IMR-90 (cell line): Measurements from ENCODE around the gene OTOA. TPM values are rescaled to one million over a fixed set of nuclear protein-coding genes. Genes with fewer than 3 reads are reported as not detected.

Experiments
- ATAC-seq: fragments of 200-7000 bp; cut with Tn5 transposase; 2 replicates; pipeline ENCODE4 v1.9.1; 2020; ENCODE audit warnings: low read depth, mild to moderate bottlenecking, moderate library complexity
- BruUV-seq: library from RNA; stranded (reverse); fragments of 400-500 nt; replicated peaks from 2 replicates; lab custom pipeline; 2021; lab: Mats Ljungman, UMichigan
- CTCF ChIA-PET: fragments of 300-600 bp; formaldehyde crosslinking; extraction: SDS; loops from one replicate; lab custom pipeline; 2021; ENCODE audit warnings: antibody characterized with exemption; lab: Yijun Ruan, JAX
- POLR2A ChIA-PET: fragments of 300-600 bp; sonication (Branson Sonifier 250); formaldehyde crosslinking; loops from one replicate; lab custom pipeline; 2022; ENCODE audit warnings: antibody characterized with exemption; ENCODE audit not compliant: unreplicated experiment; lab: Charles Lee
- DNase-seq: peaks from one replicate; pipeline ENCODE4 v3.0.0; 2013
- H2AFZ ChIP-seq: replicated peaks from 2 replicates; pipeline ENCODE3; 2013; ENCODE audit warnings: low read length, mild to moderate bottlenecking; ENCODE audit not compliant: poor library complexity
- H2AK5ac ChIP-seq: 2 replicates; pipeline ENCODE4 v1.6.1; 2013; ENCODE audit warnings: low read depth, low read length, inconsistent platforms
- H2AK9ac ChIP-seq: replicated peaks from 2 replicates; pipeline ENCODE3; 2013; ENCODE audit warnings: mild to moderate bottlenecking, low read depth, low read length, moderate library complexity; ENCODE audit not compliant: poor library complexity
- H2BK120ac ChIP-seq: 2 replicates; pipeline ENCODE4 v1.6.1; 2013; ENCODE audit warnings: low read depth, low read length, inconsistent platforms
- H2BK15ac ChIP-seq: 3 replicates; pipeline ENCODE4 v1.6.1; 2013; ENCODE audit warnings: low read depth, low read length, inconsistent platforms
- H2BK20ac ChIP-seq: 2 replicates; pipeline ENCODE4 v1.6.1; 2013; ENCODE audit warnings: low read depth, mild to moderate bottlenecking, inconsistent platforms, low read length, moderate library complexity
- H2BK5ac ChIP-seq: 2 replicates; pipeline ENCODE4 v1.6.1; 2013; ENCODE audit warnings: mild to moderate bottlenecking, low read depth, low read length, inconsistent platforms; ENCODE audit not compliant: poor library complexity, severe bottlenecking
- H3K14ac ChIP-seq: replicated peaks from 2 replicates; pipeline ENCODE4 v1.6.1; 2013; ENCODE audit warnings: low read depth, low read length, inconsistent platforms
- H3K18ac ChIP-seq: 2 replicates; pipeline ENCODE4 v1.6.1; 2013; ENCODE audit warnings: low read depth, low read length, control low read depth
- H3K23ac ChIP-seq: 2 replicates; pipeline ENCODE4 v1.6.1; 2013; ENCODE audit warnings: low read depth, low read length, inconsistent platforms
- H3K27ac ChIP-seq: 2 replicates; pipeline ENCODE4 v1.5.1; 2013; ENCODE audit warnings: mild to moderate bottlenecking, control low read depth, low read length; ENCODE audit not compliant: insufficient read depth
- H3K27me3 ChIP-seq: 2 replicates; pipeline ENCODE4 v1.6.1; 2013; ENCODE audit warnings: low read length; ENCODE audit not compliant: control insufficient read depth, insufficient read depth
- H3K36me3 ChIP-seq: 2 replicates; pipeline ENCODE4 v1.6.1; 2013; ENCODE audit warnings: low read length, mixed read lengths; ENCODE audit not compliant: control insufficient read depth, insufficient read depth
- H3K4ac ChIP-seq: 2 replicates; pipeline ENCODE4 v1.6.1; 2013; ENCODE audit warnings: low read depth, low read length, inconsistent platforms
- H3K4me1 ChIP-seq: 2 replicates; pipeline ENCODE4 v1.6.1; 2013; ENCODE audit warnings: low read length, mixed read lengths; ENCODE audit not compliant: control insufficient read depth, insufficient read depth
- H3K4me2 ChIP-seq: 2 replicates; pipeline ENCODE4 v1.6.1; 2013; ENCODE audit warnings: low read depth, mild to moderate bottlenecking, control low read depth, low read length, moderate library complexity
- H3K4me3 ChIP-seq: 2 replicates; pipeline ENCODE4 v1.5.1; 2013; ENCODE audit warnings: low read depth, mild to moderate bottlenecking, control low read depth, low read length, moderate library complexity; ENCODE audit not compliant: insufficient read depth
- H3K56ac ChIP-seq: 2 replicates; pipeline ENCODE4 v1.6.1; 2013; ENCODE audit warnings: low read length, inconsistent platforms; ENCODE audit not compliant: insufficient read depth; ENCODE audit errors: extremely low read depth
- H3K79me1 ChIP-seq, 2 experiments: 2 replicates each; pipeline ENCODE4 v1.6.1; 2013; ENCODE audit warnings: low read length in 2 of 2, inconsistent platforms in 1 of 2, low read depth in 1 of 2
- H3K9ac ChIP-seq: 2 replicates; pipeline ENCODE4 v1.6.1; 2013; ENCODE audit warnings: low read depth, low read length, control low read depth
- H3K9me1 ChIP-seq: 2 replicates; pipeline ENCODE4 v1.6.1; 2013; ENCODE audit warnings: low read length, inconsistent platforms; ENCODE audit not compliant: insufficient read depth
- H3K9me3 ChIP-seq: 2 replicates; pipeline ENCODE4 v1.6.1; 2013; ENCODE audit warnings: low read length; ENCODE audit not compliant: control insufficient read depth, insufficient read depth
- H4K20me1 ChIP-seq: 2 replicates; pipeline ENCODE4 v1.6.1; 2013; ENCODE audit warnings: low read length, inconsistent platforms; ENCODE audit not compliant: insufficient read depth
- H4K5ac ChIP-seq: 2 replicates; pipeline ENCODE4 v1.6.1; 2013; ENCODE audit warnings: mild to moderate bottlenecking, low read depth, low read length, control low read depth
- H4K8ac ChIP-seq, 2 experiments: 2 replicates each; pipeline ENCODE4 v1.6.1; 2013; ENCODE audit warnings: low read depth in 2 of 2, low read length in 2 of 2, control low read depth in 1 of 2, inconsistent platforms in 1 of 2
- H4K91ac ChIP-seq: 2 replicates; pipeline ENCODE4 v1.6.1; 2013; ENCODE audit warnings: low read depth, low read length, inconsistent platforms; ENCODE audit not compliant: insufficient read depth
- CTCF ChIP-seq: conservative IDR thresholded peaks from 2 replicates; pipeline ENCODE4 v1.5.1; 2012; ENCODE audit warnings: mild to moderate bottlenecking, low read depth, low read length, improper control_type of control experiment
- MAFK ChIP-seq: IDR thresholded peaks from 2 replicates; pipeline ENCODE4 v1.6.1; 2012; ENCODE audit warnings: low read depth, low read length, improper control_type of control experiment
- POLR2A ChIP-seq: IDR thresholded peaks from 2 replicates; pipeline ENCODE4 v1.6.1; 2012; ENCODE audit warnings: mild to moderate bottlenecking, low read depth, low read length
- RAD21 ChIP-seq: IDR thresholded peaks from 2 replicates; pipeline ENCODE4 v1.6.1; 2012; ENCODE audit warnings: low read length, improper control_type of control experiment
- RCOR1 ChIP-seq: IDR thresholded peaks from 2 replicates; pipeline ENCODE4 v1.6.1; 2012; ENCODE audit warnings: mild to moderate bottlenecking, low read length, improper control_type of control experiment; ENCODE audit not compliant: insufficient replicate concordance
- WGBS, 2 experiments: methylation state at CpG; one replicate each; pipeline versions ENCODE4 v1.1.5 to v1.1.7; 2013; ENCODE audit warnings: missing lambda C conversion rate in 2 of 2; ENCODE audit not compliant: insufficient read length in 1 of 2; ENCODE audit errors: extremely low coverage in 2 of 2; 5-methylcytosine and 5-hydroxymethylcytosine counted together
- dilution Hi-C: fragments of 300-500 bp; cut with HindIII; formaldehyde crosslinking; loops from one replicate; pipeline ENCODE4 v1.14.3; 2018; ENCODE audit warnings: low sequenced_read_pairs; ENCODE audit not compliant: unreplicated experiment
- in situ Hi-C: fragments of 300-500 bp; cut with MboI; formaldehyde crosslinking; loops from 3 replicates; pipeline ENCODE4 v1.14.3; 2019; ENCODE audit warnings: low sequenced_read_pairs, inconsistent platforms, mixed read lengths
- intact Hi-C: fragments of 100-400 bp; cut with micrococcal nuclease; formaldehyde crosslinking; loops from 2 replicates; pipeline ENCODE4 v1.10.0; 2022
- polyA plus RNA-seq, 3 experiments: library from polyadenylated mRNA; depleted of rRNA; stranded (reverse); fragments of >200 nt; gene quantifications; 2 replicates each; pipeline ENCODE4 v1.2.3, GENCODE V29; 2012; ENCODE audit warnings: low replicate concordance in 1 of 3
- total RNA-seq: library from RNA; depleted of rRNA; stranded (reverse); fragments of >200 nt; gene quantifications from 2 replicates; pipeline ENCODE4 v1.2.3, GENCODE V29; 2012

The OTOA gene
- total and polyA plus RNA-seq, 2 of the 4 experiments (the other 2 are of a cell fraction), result 0.02 TPM; not detected in 1

- ATAC-seq, result no peak
- H2AK9ac ChIP-seq, result no peak overlapping the region
- DNase-seq, result no peak
- intact Hi-C loops (no loop called here), in situ Hi-C loops (no loop called here), dilution Hi-C loops (no loop called here)
- no peak overlapping the region for H3K4me3 ChIP-seq
- ChIA-PET POLR2A (no interaction called here), CTCF (interaction anchor here (0.6 to 1.1 kb wide), 2 partner anchors 27 to 1493 kb away, joined by 4 to 6 read pairs; no protein-coding TSS in a partner anchor)
- H3K79me1 ChIP-seq, result no peaks in the 10 kb centered on the region
- H3K18ac ChIP-seq, result no peak overlapping the region
- no peak overlapping the region for H3K14ac ChIP-seq
- no peak overlapping the region for H3K23ac ChIP-seq
- no peak overlapping the region for H2BK120ac ChIP-seq
- no peaks in the 10 kb centered on the region for H3K4me1 ChIP-seq
- H2BK15ac ChIP-seq, result no peak overlapping the region
- H3K27me3 ChIP-seq, result peaks cover 2% of the 10 kb centered on the region; the same call in 1 of the 2 replicates
- no peak overlapping the region for H3K4me2 ChIP-seq
- no peak overlapping the region for H3K4ac ChIP-seq
- no peak overlapping the region for H2AK5ac ChIP-seq
- no peak overlapping the region for H4K8ac ChIP-seq
- no TSS peak for BruUV-seq
- H3K9me1 ChIP-seq, result no peaks in the 10 kb centered on the region
- H3K9ac ChIP-seq, result no peak overlapping the region
- no peak overlapping the region for H2AFZ ChIP-seq
- H2BK20ac ChIP-seq, result no peak overlapping the region
- no peak overlapping the region for H4K91ac ChIP-seq
- no peaks in the 10 kb centered on the region for H4K20me1 ChIP-seq
- H3K27ac ChIP-seq, result no peak overlapping the region
- no peaks in the 10 kb centered on the region for H3K36me3 ChIP-seq
- H3K9me3 ChIP-seq, result 0 out of 2 replicates have a peak, but pooled peaks cover 2% of the 10 kb centered on the region
- H2BK5ac ChIP-seq, result no peak overlapping the region
- no peak overlapping the region for H4K5ac ChIP-seq
- no peak overlapping the region for H3K56ac ChIP-seq
- no peak for TF ChIP-seq POLR2A
- no peak for TF ChIP-seq RCOR1
- TF ChIP-seq MAFK, result no peak
- no peak for TF ChIP-seq RAD21
- 0 out of 2 replicates have a peak, but pooled peaks have one; percentile 10 for TF ChIP-seq CTCF
- 40% methylated on average over 1 of the region's 6 CpGs; no CpG with 5 or more reads in 1 of the 2 experiments for WGBS, 2 experiments
Measured at GRCh38 chr16:21684199-21684598, 20.4 kb downstream of the OTOA start.
